Fibroblast of skin of back (primary cell): ENCODE data around the gene CAVIN1.
"Not testable (repeated sequence)": the region's sequence is repeated elsewhere in the genome, so short reads cannot be mapped to it uniquely, and the experiment has no call there.

Experiments
- DNase-seq: peaks from one replicate; pipeline ENCODE4 v3.0.0-alpha.2; 2013

Gene CAVIN1

GRCh38 chr17:42405963-42406495 lies 17.0 kb downstream of the CAVIN1 start:
- DNase-seq = peak; percentile 54

DNA sequence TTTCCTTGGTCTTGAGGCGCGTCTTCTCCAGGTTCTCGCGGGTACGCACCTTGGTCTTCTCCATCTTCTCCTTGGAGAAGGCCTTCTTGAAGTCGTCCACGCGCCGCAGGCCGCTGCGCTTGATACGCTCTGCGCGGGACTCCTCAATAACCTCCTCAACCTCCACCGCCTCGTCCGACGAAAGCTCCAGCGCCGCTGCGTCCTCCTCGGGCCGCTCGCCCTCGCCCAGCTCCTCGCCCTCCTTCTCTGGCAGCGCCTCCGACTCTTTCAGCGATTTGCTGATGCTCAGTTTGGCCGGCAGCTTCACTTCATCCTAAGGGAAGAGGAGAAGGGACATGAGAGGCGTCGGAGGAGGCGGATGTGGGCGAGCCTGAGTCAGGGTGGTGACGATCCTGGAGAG lies 18.0 kb downstream of the CAVIN1 start:
- DNase-seq = no peak

DNA sequence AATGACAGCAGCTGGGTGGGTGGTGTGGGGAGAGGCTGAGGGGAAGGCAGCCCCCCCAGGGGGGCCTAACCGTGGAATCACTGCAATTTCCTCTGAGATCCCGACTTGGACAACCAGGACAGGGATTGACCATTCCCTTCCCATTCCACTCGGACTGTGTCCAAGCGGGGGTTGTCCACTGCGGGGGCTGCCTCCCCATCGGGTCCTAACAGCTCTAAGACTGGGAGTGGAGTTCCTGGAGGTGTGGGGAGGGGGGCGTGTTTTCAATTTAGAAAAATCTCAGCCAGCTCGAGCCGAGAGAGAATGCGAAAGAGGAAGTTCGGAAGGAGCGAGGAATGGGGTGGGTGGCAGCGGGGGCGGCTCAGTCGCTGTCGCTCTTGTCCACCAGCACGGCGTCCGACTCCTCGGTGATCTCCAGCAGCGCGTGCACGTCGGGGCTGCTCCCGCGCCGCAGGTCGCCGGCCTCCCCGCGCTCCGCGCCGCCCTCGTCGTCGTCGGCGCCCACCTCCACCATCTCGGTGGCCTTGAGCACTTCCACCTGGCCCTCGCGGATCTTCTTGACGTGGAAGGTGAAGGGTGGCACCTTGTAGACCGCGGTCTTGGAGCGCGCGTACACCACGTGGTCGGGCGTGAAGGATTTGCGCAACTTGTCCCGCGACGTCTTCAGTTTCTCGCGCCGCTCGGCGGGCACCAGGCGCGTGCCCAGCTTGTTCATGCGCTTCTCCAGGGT lies 18.6 kb downstream of the CAVIN1 start:
- DNase-seq = no peak

- DNase-seq = no peak
These were observed 19.9 kb downstream of the CAVIN1 start for GRCh38 chr17:42403150-42403549.

DNA sequence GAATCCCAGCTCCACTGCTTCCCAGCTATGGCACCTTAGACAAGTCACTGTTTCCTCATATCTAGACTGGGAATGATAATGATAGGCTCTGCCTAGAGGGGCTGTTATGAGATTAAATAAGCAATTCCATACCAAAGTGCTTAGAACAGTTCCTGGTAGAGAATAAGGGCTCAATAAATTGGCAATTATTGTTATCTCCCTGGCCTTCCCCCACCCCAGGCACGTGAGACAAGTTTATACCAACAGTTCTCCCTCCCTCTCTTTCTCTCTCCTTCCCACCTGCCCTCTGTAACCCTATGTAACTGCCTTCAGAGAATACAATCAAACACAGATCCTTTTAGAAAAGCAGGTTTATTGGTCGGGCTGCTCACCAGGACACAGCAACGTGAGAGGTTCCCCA lies 20.9 kb downstream of the CAVIN1 start:
- DNase-seq = no peak

- DNase-seq = not testable (repeated sequence)
These were observed 22.1 kb downstream of the CAVIN1 start for GRCh38 chr17:42400844-42401375.

GRCh38 chr17:42399948-42400843 lies 22.9 kb downstream of the CAVIN1 start:
- no peak for DNase-seq

DNA sequence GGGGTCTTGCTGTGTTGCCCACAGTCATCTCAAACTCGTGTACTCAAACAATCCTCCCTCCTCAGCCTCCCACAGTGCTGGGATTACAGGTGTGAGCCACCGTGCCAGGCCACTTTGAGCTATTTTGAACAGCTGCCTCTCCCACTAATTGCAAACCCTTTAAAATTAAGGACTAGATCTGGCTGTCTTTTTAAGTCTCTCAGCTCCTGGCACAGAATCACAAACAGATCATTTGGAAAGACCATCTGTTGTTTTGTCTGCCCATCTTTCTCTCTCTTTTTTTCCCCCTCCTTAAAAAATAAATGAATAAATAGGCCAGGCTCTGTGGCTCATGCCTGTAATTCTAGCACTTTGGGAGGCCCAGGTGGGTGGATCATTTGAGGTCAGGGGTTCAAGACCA lies 23.9 kb downstream of the CAVIN1 start:
- no peak for DNase-seq

GRCh38 chr17:42395601-42396000 lies 27.5 kb downstream of the CAVIN1 start:
- DNase-seq = not testable (repeated sequence)

- DNase-seq = no peak
These were observed 28.2 kb downstream of the CAVIN1 start for GRCh38 chr17:42394838-42395237.

DNA sequence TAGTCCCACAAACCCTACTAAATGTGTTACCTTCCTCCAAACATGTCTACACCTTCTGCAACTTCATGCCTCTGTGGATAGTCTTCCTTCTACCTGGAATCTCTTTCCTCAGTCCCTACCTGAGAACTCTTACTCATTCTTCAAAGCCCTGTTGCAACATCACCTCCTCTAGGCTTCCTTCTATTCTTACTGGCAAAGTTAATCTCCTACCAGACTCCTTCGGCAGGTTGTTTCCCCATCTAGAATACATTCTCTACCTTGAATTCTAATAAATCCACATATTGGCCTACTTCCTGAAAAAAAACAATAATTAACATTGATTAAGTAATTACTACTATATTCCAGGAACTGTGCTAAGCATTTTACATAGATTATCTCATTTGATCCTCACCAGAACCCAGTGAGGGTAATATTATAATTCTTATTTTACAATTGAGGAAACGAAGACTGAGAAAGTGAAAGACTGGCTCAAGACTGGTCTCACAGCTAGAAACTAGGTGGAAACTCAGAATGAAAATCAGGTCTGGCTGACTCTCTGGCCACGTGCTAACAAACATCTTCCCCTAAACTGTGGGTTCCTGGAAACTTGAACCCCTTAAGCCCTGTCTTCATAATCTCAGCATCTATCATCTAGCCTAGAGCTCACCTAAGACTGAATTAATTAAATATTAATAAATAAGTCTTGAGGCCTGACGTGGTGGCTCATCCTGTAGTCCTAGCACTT lies 30.2 kb downstream of the CAVIN1 start:
- DNase-seq = no peak

DNA sequence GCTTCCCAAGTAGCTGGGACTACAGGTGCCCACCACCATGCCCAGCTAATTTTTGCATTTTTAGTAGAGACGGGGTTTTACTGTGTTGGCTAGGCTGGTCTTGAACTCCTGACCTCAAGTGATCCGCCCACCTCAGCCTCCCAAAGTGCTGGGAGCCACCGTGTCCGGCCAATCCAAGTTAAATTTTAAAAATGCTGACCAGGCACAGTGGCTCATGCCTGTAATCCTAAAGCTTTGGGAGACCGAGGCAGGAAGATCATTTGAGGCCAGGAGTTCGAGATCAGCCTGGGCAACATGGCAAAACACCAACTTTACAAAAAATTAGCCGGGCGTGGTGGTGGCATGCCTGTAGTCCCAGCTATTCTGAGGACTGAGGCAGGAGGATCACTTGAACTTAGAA lies 31.6 kb downstream of the CAVIN1 start:
- DNase-seq = not testable (repeated sequence)

GRCh38 chr17:42389899-42390298 lies 33.2 kb downstream of the CAVIN1 start:
- DNase-seq = no peak

GRCh38 chr17:42389135-42389417 lies 34.0 kb downstream of the CAVIN1 start:
- DNase-seq = no peak

DNA sequence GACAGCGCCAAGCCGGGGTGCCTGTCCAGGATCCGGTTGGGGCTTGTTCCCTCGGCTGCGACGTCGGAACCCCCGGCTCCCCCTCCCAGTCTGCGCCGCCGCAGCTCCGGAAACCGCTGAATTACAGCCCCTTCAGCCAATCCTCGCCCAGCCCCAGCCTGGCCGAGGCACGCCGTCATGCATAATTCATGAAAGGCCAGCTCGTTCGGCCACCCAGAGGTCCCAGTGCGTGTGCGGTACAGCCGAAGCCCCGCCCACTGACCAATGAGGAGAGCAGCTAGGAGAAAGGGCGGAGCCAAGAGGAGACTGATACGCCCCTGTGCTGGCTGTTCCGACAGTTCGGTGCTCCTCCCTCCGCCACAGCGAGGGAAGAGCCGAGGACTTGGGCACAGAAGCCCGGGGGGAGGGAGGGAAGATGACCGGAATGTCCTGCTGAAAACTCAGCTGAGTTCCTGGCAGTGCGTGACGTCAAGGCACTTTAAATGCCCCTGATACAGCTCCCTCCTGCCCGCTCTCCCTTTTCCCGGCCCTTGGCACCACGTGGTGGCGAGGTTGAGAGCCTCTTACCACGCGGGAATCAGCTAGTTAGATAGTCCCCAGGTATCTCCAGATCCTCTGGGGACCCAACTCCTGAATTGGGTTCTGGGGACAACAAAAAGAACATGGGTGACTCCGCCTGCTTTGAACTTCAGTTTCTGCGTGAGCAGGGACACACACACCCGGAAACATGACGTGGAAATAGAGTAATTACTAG lies 34.5 kb downstream of the CAVIN1 start, which contains the start of gene STAT3:
TSS of gene STAT3 (minus strand) at position 62 of the 754 bp plus-strand sequence. CDS start 39,926 bp downstream, outside the sequence.
- peak; percentile 100 for DNase-seq

- no peak for DNase-seq
These were observed 35.2 kb downstream of the CAVIN1 start for GRCh38 chr17:42387661-42388380.

DNA sequence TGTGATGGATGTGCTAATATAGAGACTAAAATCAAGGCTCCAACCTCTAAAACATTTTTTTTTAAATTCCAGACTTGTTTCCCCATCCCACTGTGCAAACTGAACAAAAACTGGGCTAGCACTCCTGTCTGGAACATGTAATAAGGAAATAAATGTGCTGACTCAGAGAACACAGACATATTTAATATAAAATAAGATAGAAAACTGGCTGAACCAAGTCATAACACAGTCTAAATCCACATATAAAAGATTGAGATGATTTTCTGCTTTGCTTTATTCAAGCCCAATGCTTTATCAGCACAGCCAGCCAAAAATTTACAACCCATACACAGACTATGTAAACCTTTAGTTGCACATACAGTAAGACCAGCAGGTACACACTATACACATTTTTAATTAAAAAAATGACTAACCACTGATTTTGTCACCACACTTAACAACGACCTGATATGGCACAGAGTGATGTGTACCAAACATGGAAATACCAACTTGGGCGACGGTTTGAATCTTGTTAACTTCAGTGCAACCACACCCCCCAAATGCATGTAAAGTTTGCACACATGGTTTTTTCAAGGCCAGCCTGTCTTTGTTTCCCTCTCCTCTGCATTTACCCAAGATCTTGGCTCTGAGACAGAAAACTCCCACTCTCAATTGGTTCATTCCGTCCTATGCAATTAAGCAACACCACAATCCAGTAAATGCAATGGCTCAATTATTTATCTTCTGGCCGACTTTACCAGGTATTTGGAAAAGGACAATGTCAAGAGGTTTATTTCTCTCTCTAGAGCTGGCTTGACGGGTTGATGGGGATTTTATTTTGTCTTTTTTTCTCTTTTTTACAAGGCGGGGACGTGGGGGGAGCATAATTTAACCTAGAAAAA lies 36.0 kb downstream of the CAVIN1 start:
- peak; percentile 30 for DNase-seq

DNA sequence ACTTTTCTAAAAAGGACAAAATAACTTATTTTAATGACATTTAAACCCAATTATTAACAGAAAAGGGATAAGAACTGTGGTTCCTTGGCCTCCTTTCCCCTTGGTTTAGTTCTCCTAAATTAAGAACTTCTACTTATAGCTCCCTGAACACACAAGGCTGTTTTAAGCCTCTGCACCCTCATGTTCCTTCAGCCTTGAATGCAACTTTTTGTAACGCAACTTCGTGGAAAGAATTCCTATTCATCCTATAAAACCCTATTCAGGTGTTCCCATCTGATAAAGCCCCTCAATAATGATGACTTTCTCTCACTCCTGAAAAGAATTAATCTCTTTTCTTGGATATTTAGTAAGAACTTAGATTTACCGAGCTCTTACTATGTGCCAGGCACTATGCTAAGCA lies 41.2 kb downstream of the CAVIN1 start:
- no peak for DNase-seq

DNA sequence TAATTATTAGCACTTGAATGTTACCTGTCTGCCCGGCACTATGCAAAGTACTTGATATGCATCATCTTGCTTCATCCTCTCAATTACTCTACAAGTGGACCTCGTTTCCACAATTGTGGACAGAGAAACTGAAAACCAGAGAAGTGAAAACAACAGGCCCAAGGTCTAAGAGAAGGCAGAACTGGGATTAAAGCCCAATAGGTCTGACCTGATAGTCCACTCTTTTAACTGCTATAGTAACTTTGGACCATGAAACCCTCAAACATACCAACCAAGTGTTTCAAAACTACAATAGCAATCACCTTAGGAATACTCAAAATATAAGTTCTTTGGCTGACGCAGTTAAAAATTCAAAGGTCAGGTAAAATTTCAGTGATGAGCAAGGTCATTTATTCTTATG lies 42.1 kb downstream of the CAVIN1 start:
- no peak for DNase-seq

- DNase-seq = no peak
These were observed 44.0 kb downstream of the CAVIN1 start for GRCh38 chr17:42378959-42379594.
